ES-I3 (cell line): Measurements from ENCODE around the gene SLC8A3.

Experiments
- H3K36me3 ChIP-seq: 2 replicates; pipeline ENCODE4 v1.6.1; 2013; ENCODE audit warnings: mild to moderate bottlenecking, low read length, control low read depth, moderate library complexity; ENCODE audit not compliant: insufficient read depth
- H3K4me1 ChIP-seq: 2 replicates; pipeline ENCODE4 v1.6.1; 2013; ENCODE audit warnings: mild to moderate bottlenecking, control low read depth, low read length; ENCODE audit not compliant: insufficient read depth
- H3K9ac ChIP-seq: 2 replicates; pipeline ENCODE4 v1.6.1; 2013; ENCODE audit warnings: low read depth, mild to moderate bottlenecking, low read length, moderate library complexity
- H3K9me3 ChIP-seq: 2 replicates; pipeline ENCODE4 v1.6.1; 2013; ENCODE audit warnings: mild to moderate bottlenecking, low read length, moderate library complexity; ENCODE audit not compliant: control insufficient read depth, insufficient read depth

The SLC8A3 gene

DNA sequence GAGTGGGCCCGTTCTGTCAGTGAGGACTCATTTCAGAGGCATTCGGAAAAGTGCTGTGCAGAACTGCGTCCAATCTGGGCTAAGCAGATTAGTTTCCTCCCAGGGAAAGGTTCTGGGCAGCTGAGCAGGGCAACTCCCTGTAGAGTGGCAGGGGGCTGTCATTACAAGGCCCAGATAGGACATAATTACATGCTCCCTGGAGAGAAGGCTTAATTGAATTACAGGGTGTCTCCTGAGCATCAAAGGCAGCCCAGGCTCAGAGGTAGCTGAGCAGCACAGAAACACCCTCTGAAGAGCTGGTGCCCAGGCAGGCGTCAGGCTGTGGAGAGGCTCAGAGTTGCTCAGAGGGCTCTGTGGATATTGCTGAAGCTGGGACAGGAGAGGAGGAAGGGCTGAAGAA lies 36.0 kb downstream of the SLC8A3 start:
- no peak overlapping the region for H3K9ac ChIP-seq
- no peaks in the 10 kb centered on the region for H3K4me1 ChIP-seq
- no peaks in the 10 kb centered on the region for H3K36me3 ChIP-seq
- H3K9me3 ChIP-seq = no peaks in the 10 kb centered on the region

DNA sequence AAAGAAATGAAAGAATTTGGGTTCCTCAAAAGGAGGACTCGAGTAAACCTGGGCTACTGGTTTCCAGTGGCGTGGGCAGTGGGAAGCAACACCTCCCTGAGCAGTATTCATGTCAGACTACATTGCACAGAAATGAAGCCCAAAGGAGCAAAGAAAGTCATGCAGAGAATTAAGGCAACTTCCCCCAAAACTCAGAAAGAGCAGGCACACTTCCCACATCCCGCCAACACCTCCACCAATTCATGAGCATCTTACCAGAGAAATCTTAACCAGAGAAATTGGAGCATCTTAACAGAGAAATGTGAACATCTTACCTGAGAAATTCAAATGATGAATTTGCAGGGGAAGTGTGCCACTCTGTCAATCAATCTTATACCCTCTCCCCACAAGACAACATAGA lies 36.7 kb downstream of the SLC8A3 start:
- Histone ChIP-seq H3K36me3 (no peaks in the 10 kb centered on the region), H3K9me3 (no peaks in the 10 kb centered on the region), H3K4me1 (no peaks in the 10 kb centered on the region; the same call in 1 of the 2 replicates), H3K9ac (no peak overlapping the region)

DNA sequence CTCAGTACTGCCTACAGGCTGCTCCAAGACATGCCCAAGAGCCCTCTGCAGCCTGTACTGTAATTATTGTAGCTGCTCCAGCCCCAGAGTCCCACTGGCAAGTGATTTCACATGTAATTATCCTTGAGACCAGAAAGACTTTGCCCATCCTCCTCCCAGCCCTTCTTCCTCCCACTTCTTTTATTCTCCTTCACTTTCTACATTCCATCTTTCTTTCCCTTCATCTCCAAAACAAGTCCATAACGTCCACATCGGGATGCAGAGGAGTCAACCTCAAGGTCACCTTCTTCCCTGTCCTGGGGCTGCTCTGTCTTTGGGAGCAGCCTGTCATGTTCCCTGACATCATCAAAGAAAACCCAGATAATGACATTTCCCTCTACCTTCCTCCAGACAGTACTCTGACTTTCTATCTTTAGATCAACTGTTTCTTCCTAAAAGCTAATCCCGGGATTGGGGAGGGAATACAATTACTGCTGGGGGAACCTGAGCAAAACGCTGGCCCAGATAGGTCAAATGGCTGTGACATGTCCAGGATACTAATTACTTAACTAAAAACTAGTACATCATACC lies 39.1 kb downstream of the SLC8A3 start:
- Histone ChIP-seq H3K9ac (no peak overlapping the region), H3K4me1 (no peaks in the 10 kb centered on the region; the same call in 1 of the 2 replicates), H3K9me3 (no peaks in the 10 kb centered on the region), H3K36me3 (no peaks in the 10 kb centered on the region)

DNA sequence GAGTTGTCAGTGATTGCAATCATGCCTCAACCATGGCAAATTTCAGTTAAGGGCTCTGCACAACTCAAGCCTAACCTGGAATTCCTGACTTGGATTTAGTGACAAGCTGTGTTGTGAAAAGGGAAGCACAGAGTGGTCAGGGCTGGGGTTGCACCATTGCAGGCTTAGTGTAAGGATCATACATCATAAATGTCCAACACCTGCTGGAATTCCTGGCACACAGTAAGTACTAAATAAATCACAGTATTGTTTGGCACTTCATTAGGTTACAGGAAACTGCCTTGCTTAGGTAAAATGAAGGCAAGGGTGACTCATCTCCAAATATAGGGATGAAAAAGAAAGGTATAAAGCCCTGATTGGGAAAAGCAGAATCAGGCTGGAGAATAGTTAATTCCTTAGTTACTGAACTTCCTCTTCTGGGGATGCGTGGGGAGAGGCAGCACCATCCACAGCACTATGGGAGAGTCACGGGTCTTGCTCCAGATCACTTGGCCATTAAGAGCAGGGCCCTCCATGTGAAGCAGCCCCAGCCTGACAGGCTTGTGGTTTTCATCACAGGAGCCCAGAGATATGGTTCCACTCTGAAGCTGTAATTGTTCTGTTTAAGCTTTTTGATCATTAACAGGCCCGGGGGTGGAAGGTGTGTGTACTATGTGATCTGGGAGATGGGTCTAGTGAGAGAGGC lies 39.7 kb downstream of the SLC8A3 start:
- Histone ChIP-seq H3K4me1 (no peaks in the 10 kb centered on the region; the same call in 1 of the 2 replicates), H3K9me3 (no peaks in the 10 kb centered on the region), H3K9ac (no peak overlapping the region), H3K36me3 (no peaks in the 10 kb centered on the region)

DNA sequence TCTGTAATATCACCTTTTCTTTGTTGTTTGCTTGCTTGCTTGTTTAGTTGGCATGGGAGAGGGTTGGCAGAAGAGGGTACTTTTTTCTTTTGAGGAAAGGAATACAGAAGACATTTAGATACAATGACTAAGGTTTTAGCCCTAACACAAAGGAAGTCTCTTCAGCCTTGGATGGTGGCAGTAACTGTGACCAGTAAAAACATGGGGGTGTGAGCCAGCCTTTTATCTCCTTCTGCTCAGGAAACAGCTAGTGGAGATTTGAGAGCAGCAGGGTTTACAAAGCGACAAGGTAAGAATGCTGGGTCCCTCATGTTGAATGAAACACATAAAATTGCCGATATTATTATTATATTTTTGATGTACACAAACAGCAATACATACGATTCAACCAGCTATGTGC lies 40.4 kb downstream of the SLC8A3 start:
- Histone ChIP-seq H3K9me3 (no peaks in the 10 kb centered on the region), H3K36me3 (no peaks in the 10 kb centered on the region), H3K9ac (no peak overlapping the region), H3K4me1 (no peaks in the 10 kb centered on the region; the same call in 1 of the 2 replicates)

DNA sequence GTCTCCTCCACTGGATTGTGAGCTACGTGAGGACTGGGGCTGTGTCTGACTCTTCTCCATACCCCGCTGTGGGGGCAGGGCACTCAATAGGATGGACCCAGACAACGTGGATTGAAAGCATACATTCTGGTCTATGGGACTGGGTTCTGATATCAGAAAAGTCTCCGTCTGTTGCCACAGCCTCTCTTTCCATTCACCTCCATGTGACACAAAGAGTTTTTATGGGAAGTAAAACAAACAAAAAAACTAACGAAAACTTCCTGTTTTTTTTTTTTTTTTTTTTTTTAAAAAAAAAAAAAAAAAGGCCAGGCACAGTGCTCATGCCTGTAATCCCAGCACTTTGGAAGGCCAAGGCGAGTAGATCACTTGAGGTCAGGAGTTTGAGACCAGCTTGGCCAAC lies 44.7 kb downstream of the SLC8A3 start:
- Histone ChIP-seq H3K4me1 (no peaks in the 10 kb centered on the region; the same call in 1 of the 2 replicates), H3K36me3 (no peaks in the 10 kb centered on the region), H3K9me3 (no peaks in the 10 kb centered on the region), H3K9ac (no peak overlapping the region)

DNA sequence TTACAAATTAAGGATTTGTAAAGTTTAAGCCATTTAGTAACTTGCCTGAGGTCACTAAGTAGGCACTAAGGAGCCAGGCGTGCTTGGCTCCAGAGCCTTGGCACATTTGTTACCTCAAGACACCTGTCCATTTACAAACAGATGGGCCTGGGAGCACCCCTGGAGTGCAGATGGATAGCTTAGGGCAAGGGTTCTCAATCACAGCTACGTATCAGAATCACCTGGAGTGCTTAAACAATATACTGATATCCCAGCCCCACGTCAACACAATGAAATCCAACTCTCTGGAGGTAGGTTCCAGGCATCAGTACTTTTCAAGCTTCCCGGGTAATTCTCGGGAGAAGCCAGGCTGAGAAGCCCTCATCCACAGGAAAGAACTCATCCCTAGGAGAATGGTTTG lies 45.4 kb downstream of the SLC8A3 start:
- H3K4me1 ChIP-seq = no peaks in the 10 kb centered on the region; the same call in 1 of the 2 replicates

DNA sequence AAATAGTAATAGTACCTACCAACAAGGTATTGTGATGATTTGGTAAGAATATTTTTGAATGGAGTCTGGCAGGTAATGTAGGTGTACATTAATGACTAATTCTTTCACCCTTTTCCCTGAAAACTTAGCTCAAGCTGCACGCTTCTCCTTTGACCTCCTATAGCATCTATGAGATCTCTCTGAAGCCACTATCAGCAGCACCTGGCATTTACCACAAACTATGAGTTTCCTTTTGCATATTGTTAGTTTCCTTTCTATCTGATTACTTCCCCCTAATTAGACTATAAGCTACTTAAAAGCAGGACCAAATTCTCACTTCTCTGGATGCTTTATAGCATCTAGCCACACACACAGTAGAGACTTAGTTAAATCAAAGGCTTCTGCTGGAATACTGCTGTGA lies 48.1 kb downstream of the SLC8A3 start:
- no peak overlapping the region for H3K9ac ChIP-seq
- no peaks in the 10 kb centered on the region for H3K9me3 ChIP-seq
- H3K4me1 ChIP-seq = no peaks in the 10 kb centered on the region
- H3K36me3 ChIP-seq = no peaks in the 10 kb centered on the region

More for the DNA sequence above, 45.4 kb downstream of the SLC8A3 start:
- no peaks in the 10 kb centered on the region for H3K36me3 ChIP-seq
- H3K9me3 ChIP-seq = no peaks in the 10 kb centered on the region
- no peak overlapping the region for H3K9ac ChIP-seq

DNA sequence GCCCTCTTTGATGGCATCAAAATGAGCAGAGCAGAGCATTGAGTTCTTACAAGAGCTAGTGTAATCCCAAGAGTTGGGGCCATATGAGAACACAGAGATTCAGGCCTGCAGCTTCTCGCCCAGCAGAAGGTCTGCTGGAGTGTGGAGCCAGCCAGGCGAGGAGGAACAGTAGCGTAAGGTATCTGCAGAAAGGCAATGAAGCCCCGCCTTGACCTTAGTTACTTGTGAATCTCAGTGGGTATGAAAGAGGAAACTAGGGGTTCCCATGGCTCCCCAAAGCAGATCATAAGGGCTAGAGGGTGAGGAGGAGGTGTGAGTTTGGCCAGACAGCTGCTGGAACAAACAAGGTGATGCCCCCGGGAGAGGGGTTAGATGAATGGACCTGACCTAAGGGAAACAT lies 49.4 kb downstream of the SLC8A3 start:
- Histone ChIP-seq H3K9me3 (no peaks in the 10 kb centered on the region), H3K4me1 (no peaks in the 10 kb centered on the region), H3K36me3 (no peaks in the 10 kb centered on the region), H3K9ac (no peak overlapping the region)

DNA sequence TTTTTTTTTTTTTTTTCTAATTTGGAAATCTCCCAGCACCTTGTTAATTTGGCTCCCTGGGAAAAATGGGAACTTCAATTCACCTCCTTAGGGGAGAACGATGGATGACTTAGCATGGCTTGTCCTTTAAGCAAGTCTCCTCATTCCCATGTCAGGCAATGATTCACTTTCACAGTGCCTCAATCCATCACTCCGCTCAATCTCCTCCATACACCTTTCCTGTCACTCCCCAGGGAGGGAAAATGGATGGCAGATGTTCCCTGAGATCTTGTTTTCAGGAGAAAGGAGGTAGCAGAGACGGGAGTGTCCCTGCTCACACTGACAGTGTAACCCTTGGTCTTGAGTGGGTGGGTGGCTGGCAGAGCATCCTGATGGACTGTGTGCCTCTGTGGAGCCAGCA lies 51.0 kb downstream of the SLC8A3 start:
- no peak overlapping the region for H3K9ac ChIP-seq
- no peaks in the 10 kb centered on the region for H3K9me3 ChIP-seq
- no peaks in the 10 kb centered on the region for H3K36me3 ChIP-seq
- no peaks in the 10 kb centered on the region for H3K4me1 ChIP-seq

DNA sequence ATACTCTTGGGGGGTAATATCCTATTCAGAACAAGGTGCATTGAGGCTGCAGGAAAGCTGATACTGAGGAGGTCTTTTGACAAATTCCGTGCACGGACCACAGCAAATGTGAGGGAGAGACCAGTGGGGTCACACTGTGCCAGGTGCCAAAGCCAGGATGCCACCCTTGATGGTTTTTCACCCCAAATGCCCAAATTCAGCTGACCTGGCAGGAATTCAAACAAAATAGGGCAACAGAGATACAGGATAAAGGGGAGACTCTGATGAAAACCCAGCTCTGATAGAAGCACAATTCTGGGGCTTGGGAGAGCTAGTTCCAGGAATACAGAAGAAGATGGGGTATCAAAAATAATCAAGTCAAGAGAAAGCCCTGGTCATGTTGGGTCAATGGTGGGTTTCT lies 55.3 kb downstream of the SLC8A3 start:
- Histone ChIP-seq H3K9ac (no peak overlapping the region), H3K9me3 (no peaks in the 10 kb centered on the region), H3K4me1 (no peaks in the 10 kb centered on the region), H3K36me3 (no peaks in the 10 kb centered on the region)

DNA sequence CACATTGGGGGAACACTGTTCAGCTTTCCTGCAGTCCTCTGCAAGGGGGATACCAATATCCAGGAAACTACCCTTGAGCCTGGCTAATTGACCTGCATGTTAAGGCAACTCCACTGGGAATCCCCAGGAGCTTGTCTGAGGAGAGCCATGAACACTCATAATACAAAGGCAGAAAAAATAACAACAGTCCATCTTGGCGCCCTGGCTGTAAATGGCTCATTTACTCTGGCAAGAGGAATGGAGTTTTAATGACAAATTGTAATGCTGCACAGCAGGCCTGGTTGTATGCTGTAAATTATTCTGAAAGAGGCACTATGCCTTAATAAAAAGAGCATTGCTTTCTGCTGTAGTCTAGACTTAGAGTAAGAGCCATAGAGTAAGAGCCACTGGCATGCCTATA lies 58.3 kb downstream of the SLC8A3 start:
- Histone ChIP-seq H3K9me3 (no peaks in the 10 kb centered on the region; the same call in 1 of the 2 replicates), H3K9ac (no peak overlapping the region), H3K4me1 (no peaks in the 10 kb centered on the region), H3K36me3 (no peaks in the 10 kb centered on the region)

DNA sequence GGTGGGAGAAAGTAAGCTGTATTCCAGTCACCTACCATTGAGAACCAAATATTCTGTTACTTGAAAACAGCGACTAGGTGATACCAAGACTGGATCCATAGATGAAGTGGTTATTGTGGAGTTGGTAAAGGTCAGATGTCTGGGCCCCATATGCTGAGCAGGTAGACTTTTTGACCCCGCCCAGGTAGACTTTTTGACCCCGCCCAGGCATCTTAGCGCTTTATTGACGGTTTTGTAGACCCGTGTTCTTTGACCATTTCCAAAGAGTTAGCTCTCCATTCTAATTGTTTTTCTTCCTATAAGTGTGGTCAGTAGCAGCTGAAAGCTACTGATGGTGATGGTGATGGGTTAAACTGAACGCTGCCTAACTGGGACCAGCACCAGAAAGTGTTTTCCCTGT lies 61.6 kb downstream of the SLC8A3 start:
- Histone ChIP-seq H3K4me1 (no peaks in the 10 kb centered on the region), H3K9me3 (no peaks in the 10 kb centered on the region; the same call in 1 of the 2 replicates), H3K36me3 (no peaks in the 10 kb centered on the region), H3K9ac (no peak overlapping the region)

DNA sequence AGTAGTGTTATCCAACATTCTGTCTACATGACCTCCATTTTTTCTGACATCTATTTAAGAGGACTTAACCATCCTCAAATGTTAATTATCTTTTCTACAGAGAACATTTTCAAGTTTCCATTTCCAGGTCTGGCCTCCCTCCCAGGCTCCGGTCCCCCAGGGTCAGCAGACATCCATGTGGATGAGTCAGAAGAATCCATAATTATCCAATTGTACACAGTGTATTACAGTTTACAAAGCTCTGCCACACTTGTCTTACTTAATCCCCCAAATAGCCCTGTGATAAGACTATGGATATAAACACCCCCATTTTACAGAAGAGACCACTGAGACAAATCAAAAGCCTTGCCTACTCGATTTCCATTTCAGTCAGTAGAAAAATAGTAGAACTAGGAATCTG lies 65.0 kb downstream of the SLC8A3 start:
- Histone ChIP-seq H3K4me1 (peaks cover 4% of the 10 kb centered on the region), H3K36me3 (no peaks in the 10 kb centered on the region), H3K9ac (no peak overlapping the region), H3K9me3 (no peaks in the 10 kb centered on the region; the same call in 1 of the 2 replicates)

DNA sequence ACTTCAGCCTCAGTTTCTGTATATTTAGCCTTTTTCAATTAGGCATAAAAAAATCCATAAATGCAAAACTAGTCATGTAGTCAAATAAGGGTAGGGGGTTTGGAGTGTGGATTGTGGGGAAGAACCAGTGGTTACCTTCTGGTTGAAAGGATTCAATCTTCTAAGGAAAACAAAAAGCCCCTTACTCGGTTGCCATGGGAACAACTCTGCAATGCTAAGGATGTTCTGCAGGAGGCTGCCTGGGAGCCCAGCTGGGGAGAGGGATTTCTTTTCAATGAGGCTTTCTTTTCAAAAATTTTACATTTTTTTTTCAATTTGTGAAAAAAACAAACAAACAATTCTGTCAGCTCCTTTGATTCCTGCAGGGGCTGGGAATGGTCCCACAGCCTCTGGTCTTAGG lies 67.2 kb downstream of the SLC8A3 start:
- H3K4me1 ChIP-seq = peaks cover 4% of the 10 kb centered on the region
- no peaks in the 10 kb centered on the region for H3K36me3 ChIP-seq
- no peak overlapping the region for H3K9ac ChIP-seq
- no peaks in the 10 kb centered on the region for H3K9me3 ChIP-seq
